ENCODE measurements around the gene ACKR4.
"Not testable (repeated sequence)": the region's sequence is repeated elsewhere in the genome, so short reads cannot be mapped to it uniquely, and the experiment has no call there.

Gene ACKR4

GRCh38 chr3:132595014-132595413 lies 2.1 kb upstream of the ACKR4 start:
- no peak for DNase-seq

- no peak for DNase-seq
These were observed 744 bp upstream of the ACKR4 start for GRCh38 chr3:132596326-132596725.

- DNase-seq: no peak
These were observed 590 bp downstream of the ACKR4 start for GRCh38 chr3:132597660-132598059.

GRCh38 chr3:132598181-132598580 lies 1.1 kb downstream of the ACKR4 start:
- no peak for DNase-seq

GRCh38 chr3:132600614-132601013 lies 3.5 kb downstream of the ACKR4 start:
- not testable (repeated sequence) for DNase-seq

- DNase-seq: no peak
These were observed 8.3 kb downstream of the ACKR4 start for GRCh38 chr3:132605374-132605792.

GRCh38 chr3:132606085-132606484 lies 9.0 kb downstream of the ACKR4 start:
- DNase-seq: no peak

GRCh38 chr3:132606620-132607019 lies 9.6 kb downstream of the ACKR4 start:
- DNase-seq: not testable (repeated sequence)

- DNase-seq: not testable (repeated sequence)
These were observed 18.2 kb downstream of the ACKR4 start for GRCh38 chr3:132615301-132615700.

- no peak for DNase-seq
These were observed 18.8 kb downstream of the ACKR4 start for GRCh38 chr3:132615881-132616280.

GRCh38 chr3:132616780-132617179 lies 19.7 kb downstream of the ACKR4 start:
- no peak for DNase-seq

- no peak for DNase-seq
These were observed 25.1 kb downstream of the ACKR4 start for GRCh38 chr3:132622148-132622547.

GRCh38 chr3:132622761-132623160 lies 25.7 kb downstream of the ACKR4 start:
- DNase-seq: no peak

GRCh38 chr3:132623646-132624045 lies 26.6 kb downstream of the ACKR4 start:
- no peak for DNase-seq

GRCh38 chr3:132624790-132625189 lies 27.7 kb downstream of the ACKR4 start:
- DNase-seq: no peak

- no peak for DNase-seq
These were observed 28.5 kb downstream of the ACKR4 start for GRCh38 chr3:132625613-132626012.

- no peak for DNase-seq
These were observed 29.9 kb downstream of the ACKR4 start for GRCh38 chr3:132626955-132627354.

- DNase-seq: no peak
These were observed 31.1 kb downstream of the ACKR4 start for GRCh38 chr3:132628157-132628556.

GRCh38 chr3:132629928-132630327 lies 32.9 kb downstream of the ACKR4 start:
- DNase-seq: no peak

GRCh38 chr3:132630612-132631011 lies 33.5 kb downstream of the ACKR4 start:
- no peak for DNase-seq

GRCh38 chr3:132635052-132635451 lies 38.0 kb downstream of the ACKR4 start:
- no peak for DNase-seq

GRCh38 chr3:132637590-132637989 lies 40.5 kb downstream of the ACKR4 start:
- DNase-seq: no peak

GRCh38 chr3:132638706-132639105 lies 41.6 kb downstream of the ACKR4 start:
- no peak for DNase-seq

- not testable (repeated sequence) for DNase-seq
These were observed 44.4 kb downstream of the ACKR4 start for GRCh38 chr3:132641427-132641826.

- no peak for DNase-seq
These were observed 44.9 kb downstream of the ACKR4 start for GRCh38 chr3:132641837-132642538.

Data from activated CD4-positive, alpha-beta T cell treated with anti-CD3 and anti-CD28 coated beads for 48 hours (primary cell).